Nucleus accumbens (tissue), 56 donors: ENCODE results near the gene NDUFA6.
"Not testable (repeated sequence)": the region's sequence is repeated elsewhere in the genome, so short reads cannot be mapped to it uniquely, and the experiment has no call there.

ENCODE experiments used
- DNase-seq, 56 donors: peaks; one replicate each; lab custom pipeline; 2025; lab: John Stamatoyannopoulos, UW

NDUFA6 gene

DNA sequence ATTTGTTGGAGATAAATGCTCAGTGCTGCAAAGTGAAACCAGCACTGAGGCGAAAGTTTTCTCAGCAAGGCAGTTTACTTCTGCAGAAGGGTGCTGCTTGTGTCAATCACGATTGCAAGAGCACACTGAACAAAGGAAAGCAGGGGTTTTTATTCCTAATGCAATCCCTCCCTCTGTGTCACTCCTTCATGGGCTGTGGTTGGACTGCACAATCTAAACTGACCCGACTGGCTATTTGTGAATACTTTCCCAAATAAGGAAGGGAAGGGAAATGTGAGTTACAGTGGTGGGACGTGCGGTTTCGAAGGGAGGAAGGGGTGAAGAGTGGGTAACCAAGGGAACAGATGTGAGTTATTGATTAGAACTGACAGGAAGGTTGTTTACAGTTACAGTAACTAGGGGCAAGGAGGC is 24.9 kb upstream of the NDUFA6 start:
- not testable (repeated sequence) for DNase-seq

DNA sequence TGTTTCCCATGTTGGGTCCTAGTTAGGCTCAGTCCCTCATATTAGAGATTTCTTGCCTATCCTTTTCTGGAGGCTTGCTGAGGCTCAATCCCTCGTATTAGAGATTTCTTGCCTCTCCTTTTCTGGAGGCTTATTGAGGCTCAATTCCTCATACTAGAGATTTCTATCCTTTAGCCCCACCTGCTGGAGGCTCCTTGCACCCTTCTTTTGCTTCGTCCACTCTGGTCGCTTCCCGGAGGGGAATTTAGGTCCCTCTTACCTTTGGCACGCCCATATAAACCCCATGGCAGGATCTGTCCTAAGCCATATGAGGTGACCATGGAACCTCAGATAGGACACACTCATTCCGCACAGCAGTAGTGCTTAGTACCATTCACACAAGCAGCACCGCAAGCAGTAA is 24.1 kb upstream of the NDUFA6 start:
- peak in 2 of 56 donors; percentile 5 to 33 for DNase-seq

DNA sequence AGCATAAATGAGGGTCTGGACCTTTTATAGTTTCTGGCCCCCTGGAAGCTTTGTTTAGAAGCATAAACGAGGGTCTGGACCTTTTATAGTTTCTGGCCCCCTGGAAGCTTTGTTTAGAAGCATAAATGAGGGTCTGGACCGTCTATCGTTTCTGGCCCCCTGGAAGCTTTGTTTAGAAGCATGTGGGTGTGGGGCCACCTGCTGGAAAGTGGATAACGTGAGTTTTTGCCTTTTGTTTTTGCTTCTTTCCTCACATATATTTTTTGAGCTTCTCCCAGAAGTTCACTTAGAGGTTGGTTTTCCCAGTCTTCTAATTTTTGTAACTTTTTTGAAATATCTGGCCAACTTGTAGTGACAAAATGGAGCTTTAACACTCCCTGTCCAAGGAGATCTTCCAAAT is 22.2 kb upstream of the NDUFA6 start:
- not testable (repeated sequence) for DNase-seq

DNA sequence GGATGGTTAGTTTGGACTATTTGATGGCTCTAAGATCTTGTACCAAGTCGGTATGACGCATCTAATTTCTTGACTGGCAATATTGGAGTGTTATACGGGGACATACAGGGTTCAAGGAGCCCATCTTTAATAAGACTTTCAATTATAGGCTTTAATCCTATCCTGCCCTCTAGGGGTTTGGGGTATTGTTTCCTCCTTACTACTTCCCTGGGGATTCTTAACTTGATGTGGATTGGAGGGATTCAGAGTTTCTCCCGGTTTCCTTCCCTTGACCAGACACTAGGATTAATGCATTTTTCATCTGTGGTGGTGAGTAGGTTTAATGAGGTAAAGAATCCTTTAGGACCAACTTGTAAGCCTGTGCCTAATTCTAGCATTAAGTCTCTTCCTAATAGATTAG is 21.2 kb upstream of the NDUFA6 start:
- no peak for DNase-seq

DNA sequence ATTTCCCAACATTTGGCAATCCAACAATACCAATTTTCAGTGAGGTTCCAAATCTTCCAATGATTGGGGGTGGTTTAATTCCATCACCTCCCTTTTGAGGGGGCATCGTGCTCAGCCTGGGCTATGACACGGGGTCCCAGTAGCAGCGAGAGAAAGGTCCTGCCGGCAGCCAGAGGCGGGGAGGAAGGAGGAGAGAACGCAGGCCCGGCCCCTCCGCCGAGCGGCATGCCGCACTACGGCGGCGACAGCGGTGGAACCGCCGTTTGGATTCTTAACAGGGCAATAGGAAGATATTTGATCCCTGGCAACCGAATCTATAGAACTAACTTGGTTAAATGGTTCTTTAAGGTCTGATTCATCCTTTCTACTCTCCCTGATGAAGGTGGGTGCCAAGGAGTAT is 18.3 kb upstream of the NDUFA6 start:
- no peak for DNase-seq

DNA sequence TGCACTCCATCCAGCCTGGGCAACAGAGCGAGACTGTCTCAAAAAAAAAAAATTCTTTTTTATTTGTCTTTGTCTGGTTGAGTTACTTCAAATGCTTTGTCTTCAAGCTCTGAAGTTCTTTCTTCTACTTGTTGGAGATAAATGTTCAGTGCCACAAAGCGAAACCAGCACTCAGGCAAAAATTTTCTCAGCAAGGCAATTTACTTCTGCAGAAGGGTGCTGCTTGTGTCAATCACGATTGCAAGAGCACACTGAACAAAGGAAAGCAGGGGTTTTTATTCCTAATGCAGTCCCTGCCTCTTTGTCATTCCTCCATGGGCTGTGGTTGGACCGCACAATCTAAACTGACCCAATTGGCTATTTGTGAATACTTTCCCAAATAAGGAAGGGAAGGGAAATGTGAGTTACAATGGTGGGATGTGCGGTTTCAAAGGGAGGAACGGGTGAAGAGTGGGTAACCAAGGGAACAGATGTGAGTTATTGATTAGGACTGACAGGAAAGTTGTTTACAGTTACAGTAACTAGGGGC is 13.8 kb upstream of the NDUFA6 start:
- DNase-seq = not testable (repeated sequence)

DNA sequence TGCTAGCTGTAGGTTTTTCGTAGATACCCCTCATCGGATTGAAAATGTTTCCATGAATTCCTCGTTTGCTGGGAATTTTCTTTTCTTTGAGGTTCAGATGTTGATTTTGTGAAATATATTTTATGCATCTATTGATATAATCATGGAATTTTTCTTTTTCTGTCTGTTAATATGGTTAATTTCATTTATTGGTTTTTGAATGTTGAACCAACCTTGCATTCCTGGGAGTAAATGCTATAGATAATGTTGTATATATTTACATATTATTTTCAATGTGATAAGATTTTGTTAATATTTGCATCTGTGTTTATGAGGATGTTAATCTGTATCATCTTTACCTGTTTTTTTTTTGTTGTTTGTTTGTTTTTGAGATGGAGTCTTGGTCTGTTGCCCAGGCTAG is 10.6 kb upstream of the NDUFA6 start:
- DNase-seq = no peak

DNA sequence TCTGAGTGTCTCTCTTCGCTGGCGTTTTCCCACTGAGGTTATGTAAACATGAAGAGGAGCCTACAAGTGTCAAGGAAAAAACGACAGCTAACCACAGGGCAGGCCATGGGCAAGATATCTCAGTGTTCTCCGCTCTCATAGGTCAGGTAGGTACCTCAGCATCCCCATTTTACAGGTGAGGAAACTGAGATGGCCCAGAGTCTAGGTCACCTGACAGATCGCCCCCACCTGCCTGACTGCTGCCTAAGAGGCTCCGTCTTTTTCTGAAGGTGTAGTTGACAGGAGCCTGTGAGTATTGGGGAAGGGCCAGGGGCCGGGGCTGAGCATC is 847 bp upstream of the NDUFA6 start:
- DNase-seq = no peak

DNA sequence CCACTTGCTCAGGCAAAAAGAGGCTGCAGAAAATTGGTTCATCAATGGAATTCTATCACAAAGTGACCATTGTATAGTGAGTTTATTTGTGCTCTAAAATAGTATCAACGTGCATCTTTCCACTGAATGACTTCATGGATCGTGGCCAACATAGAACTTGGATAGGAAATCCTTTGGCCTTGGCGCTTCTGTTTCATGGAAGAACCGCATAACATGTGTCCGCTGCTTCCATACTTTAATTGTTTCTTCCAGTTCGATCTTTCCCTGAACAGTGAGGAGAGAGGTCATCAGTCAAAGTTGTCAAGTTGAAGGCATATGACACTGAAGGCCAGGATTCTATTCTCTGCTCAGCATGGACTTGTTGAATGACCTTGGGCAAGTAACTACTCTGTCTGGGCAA is 4.5 kb downstream of the NDUFA6 start:
- no peak for DNase-seq

DNA sequence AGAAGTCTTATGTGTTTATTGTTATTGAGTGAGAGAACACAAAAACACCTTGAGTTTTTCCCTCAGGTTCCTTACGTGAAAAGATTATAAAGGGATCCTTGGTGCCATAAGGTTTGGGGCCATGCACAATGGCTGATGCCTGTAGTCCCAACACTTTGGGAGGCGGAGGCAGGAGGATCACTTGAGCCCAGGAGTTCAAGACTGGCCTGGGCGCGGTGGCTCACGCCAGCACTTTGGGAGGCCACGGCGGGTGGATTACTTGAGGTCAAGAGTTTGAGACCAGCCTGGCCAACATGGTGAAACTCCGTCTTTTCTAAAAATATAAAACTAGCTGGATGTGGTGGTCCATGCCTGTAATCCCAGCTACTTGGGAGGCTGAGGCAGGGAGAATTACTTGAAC is 5.7 kb downstream of the NDUFA6 start:
- DNase-seq = no peak

DNA sequence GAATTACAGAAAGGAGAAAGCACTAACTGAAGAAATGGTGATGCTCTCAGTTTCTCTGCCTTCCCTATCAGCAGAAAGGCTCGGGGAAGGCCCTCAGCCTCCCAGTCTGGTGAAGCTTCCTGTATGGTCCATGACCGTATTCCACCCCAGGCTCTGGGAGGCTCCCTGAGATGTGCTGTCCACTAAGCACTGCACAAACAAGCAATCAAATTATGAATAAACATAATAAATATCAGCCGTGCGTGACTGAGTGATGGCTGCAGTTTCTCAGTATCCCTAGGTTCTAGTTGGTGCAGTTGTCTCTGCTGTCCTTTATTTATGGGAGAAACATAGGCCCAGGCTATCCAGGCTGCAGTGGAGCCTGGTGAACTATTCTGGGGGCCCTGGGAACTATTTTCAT is 7.5 kb downstream of the NDUFA6 start:
- DNase-seq = no peak

DNA sequence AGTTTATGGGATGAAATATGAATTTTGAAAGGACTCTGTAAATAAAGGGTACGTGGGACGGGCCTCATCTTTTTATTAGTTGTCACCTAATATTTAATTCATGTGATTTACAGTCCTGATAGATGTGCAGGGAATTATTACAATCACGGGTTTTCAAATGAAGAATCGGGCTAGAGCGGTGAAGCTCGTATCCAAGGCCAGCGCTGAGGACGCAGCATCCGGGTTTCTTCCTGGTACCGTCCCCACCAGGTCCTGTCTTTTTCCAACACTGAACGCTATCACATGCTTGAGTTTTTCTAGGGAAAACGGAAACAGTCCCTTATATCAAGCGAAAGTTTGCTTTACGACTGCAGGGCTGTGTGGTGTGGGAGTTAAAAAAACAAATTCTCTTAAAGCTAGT is 10.3 kb downstream of the NDUFA6 start:
- peak in 31 of 56 donors; percentile 6 to 66 (median 31) for DNase-seq

DNA sequence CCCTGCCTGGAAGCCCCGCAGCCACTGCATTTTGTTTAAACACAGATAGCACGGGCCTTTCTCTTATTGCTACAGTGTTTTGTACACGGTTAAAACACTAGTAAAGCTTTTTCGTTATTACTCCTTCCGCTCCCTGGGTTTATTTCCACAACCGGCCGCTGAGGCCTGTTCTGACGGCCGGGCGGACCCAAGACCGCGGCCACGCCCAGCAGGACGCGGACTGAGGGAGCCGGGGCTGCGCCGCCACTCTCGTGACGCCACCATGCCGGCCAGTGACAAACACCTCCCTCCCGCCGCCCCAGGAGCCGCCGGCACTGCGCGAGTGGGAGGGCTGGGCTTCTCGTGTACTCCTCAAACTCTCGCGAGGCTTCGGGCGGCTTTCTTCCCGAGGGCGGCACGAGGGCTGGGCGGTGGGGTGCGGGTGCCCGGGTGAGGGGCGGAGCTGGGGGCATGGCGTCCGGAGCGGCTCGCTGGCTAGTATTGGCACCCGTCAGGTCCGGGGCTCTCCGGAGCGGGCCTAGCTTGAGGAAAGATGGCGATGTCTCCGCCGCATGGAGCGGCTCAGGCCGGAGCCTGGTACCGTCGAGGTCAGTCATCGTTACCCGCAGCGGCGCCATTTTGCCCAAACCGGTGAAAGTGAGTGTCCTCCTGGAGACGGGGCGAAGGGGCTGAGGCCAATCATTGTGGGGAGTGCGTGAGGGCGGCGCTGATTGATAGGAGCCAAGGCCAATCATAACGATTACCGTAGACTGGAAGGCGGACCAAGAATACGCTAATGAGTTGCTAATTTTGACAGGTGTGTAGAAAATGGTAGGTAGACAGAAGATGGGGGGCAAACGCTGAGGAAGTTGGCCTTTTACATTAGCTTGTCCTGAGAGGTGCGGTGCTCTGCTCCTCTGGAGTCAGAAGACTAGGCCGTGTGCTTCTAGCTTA is 11.0 kb downstream of the NDUFA6 start, which contains the start of gene SMDT1:
Gene SMDT1 (plus strand): TSS at position 382 of the 933 bp plus-strand sequence. CDS start 69 bp downstream, at position 451.
- DNase-seq = peak; percentile 83 to 100 (median 99)

DNA sequence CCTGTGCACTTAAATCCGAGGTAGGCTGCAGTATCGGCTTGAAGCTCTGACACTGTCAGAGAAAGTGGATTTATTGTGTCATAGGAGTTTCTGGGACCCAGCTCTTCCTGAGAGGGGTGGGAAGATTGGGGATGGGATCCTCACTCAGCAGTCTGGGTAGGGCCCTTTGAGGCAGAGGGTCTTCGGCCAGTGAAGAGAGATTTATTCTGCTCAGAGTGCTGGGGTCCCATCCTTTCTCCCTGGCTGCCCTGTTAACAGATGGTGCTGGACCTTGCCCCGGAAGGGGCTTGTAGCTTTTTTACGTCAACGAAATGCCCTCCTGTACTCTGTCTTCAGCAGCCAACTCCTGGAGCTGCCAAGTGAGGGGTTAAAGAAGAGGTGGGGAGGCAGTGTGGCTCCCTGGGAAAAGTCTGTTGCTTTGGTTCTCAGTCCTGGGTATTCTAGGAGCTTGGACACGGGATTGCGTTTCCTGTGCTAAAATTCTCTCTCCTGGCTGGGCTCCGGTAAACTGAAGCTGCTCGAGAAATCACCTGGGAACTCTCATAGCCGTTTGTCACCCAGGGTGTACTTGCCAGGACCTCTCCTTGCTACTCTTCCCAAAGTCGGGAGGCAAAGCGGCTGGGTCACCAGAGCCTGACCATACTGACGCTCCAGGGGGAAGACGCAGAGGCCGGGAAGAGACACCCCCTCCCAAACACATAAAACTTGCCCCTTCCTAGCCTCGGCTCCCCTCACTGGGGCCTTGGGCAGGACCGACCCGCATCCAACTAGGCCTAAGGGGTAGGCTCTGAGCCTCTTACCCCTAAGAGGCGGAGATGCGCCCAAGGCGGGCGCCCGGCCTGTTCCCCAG is 11.9 kb downstream of the NDUFA6 start:
- DNase-seq = peak in 13 of 56 donors; percentile 45 to 72 (median 60)

DNA sequence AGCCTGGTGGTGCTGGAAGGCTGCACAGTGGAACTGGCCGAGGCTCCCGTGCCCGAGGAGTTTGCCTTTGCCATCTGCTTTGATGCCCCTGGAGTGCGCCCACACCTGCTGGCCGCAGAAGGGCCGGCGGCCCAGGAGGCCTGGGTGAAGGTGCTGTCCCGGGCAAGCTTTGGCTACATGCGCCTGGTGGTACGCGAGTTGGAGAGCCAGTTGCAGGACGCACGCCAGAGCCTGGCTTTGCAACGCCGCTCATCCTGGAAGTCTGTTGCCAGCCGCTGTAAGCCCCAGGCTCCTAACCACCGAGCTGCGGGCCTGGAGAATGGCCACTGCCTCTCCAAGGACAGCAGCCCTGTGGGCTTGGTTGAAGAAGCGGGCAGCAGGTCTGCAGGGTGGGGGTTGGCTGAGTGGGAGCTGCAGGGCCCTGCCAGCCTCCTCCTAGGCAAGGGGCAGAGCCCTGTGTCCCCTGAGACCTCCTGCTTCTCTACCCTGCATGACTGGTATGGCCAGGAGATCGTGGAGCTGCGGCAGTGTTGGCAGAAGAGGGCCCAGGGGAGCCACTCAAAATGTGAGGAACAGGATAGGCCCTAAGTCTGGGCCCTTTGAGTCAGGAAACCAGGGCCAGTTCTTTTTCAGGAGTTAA is 13.0 kb downstream of the NDUFA6 start:
- DNase-seq = no peak

DNA sequence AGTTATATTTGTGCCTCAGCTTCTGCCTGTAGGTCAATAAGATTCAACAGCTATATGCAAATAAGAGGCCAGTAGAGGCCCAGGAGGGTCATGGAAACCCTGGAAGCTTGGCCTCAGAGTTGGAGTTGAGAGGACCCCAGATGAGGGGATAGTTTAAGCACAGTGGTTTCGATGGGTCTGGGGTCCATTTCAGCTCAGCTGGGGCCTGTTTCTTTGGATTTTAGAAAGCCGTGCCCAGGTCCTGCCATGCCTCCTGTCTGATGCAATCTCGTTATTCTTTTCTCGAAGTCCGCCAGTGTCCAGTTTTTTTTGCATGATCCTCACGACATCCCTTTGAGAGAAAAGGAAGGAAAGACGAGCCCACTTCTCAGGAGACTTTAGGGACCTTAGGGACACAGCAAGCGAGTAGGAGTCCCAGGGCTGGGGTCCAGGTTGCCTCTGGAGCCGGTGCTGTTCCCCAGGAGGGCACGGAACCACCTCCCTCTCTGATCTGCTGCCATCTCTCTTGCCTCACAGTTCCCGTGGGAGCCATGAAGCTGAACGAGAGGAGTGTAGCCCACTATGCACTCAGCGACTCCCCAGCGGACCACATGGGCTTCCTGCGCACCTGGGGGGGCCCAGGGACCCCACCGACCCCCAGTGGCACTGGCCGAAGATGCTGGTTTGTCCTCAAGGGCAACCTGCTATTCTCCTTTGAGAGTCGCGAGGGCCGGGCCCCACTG is 13.6 kb downstream of the NDUFA6 start:
- no peak for DNase-seq

DNA sequence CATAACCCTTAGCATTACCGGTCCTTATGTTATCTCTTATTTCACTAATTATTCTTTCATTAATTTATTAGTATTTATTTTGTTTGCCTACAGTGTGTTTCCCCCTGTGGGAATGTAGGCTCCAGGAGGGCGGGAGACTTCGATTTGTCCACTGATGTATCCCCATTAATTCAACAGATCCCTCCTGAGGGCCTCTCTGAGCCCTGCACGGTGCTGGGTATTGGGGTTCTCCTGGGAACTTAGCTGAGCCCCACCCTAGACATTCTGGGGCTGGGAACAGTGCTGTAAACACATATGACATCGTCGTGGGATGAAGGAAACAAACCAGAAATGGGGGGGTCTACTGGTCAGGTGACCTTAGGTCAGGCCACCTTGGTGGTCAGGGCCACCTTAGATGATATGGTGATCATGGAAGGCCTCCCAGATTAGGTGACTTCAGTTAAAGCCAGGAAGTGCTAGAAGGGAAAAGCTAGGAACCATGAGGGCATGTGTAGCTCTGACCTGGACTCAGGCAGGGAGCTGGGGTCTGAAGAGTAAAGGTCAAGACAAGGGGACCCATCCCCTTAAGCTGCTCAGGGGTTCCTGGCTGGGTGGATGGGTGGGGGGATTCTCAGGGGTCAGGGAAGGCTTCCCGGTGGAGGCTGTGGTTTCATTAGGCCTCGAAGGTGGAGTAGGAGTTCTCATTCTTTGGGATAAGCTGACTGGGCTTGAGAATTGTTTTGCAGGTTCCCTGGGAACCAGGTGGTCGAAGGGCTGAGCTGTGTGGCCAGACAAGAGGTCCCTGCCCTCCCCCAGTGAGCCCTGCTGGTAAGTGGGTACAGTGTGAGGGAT is 15.5 kb downstream of the NDUFA6 start:
- no peak for DNase-seq

DNA sequence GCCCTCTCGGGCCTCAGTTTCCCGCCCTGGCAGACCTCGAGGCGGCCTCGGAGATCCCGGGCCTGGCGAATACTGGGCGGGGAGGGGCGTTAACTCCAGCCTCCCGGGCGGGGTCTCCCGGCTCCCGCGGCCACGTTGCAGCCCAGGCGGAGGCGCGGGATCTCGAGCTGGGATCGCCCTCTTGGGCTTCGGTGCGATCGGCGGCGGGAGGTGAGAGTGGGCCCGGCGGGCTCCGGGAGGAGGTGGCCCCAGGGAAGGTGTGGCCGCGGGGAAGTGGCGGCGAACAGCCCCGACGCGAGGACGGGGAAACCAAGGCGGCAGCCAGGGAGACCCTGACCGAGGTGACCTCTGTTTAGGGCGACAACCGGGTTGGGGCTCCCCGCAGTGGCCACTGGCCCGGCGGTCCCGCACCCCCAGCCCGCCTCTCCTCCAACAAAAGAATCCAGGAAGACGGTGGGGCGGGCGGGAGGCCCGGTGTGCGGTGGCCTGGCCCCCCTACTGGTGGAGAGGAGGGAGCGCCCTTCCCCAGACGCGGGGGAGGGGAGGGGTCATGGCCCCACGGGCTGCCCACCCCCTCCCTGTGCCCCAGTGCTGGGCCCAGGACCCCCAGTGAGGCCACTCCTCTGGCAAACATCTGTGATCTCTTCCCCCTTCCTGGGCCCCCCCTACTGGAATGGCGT is 16.3 kb downstream of the NDUFA6 start, which contains the start of gene PHETA2:
Gene PHETA2 (plus strand): TSS at position 117 of the 680 bp plus-strand sequence. CDS start 3,046 bp downstream, outside the sequence.
- DNase-seq = peak in 2 of 56 donors; percentile 28
